ENCODE data around the gene SGK2. TPM values are rescaled to one million over a fixed set of nuclear protein-coding genes. Genes with fewer than 3 reads are reported as not detected.
A peak's percentile ranks its signal among the peaks of the same experiment; 100 is the strongest.

Gene SGK2
- total and polyA plus RNA-seq, 2 of the 13 experiments (the other 11 are each of a cell fraction or from before 2014, with no cell fraction given): 6.2 to 29.4 TPM

GRCh38 chr20:43558412-43559146, at the start of gene SGK2 (continued):
- no peak for TF ChIP-seq ZNF234 (CRISPR knock-in tag; conservative IDR thresholded peaks at IDR 0.05)
- TF ChIP-seq ZC3H13 (CRISPR knock-in tag; IDR thresholded peaks at IDR 0.05): 0 out of 2 replicates have a peak, but pooled peaks have one; percentile 39
- TF ChIP-seq, protein P1, sequence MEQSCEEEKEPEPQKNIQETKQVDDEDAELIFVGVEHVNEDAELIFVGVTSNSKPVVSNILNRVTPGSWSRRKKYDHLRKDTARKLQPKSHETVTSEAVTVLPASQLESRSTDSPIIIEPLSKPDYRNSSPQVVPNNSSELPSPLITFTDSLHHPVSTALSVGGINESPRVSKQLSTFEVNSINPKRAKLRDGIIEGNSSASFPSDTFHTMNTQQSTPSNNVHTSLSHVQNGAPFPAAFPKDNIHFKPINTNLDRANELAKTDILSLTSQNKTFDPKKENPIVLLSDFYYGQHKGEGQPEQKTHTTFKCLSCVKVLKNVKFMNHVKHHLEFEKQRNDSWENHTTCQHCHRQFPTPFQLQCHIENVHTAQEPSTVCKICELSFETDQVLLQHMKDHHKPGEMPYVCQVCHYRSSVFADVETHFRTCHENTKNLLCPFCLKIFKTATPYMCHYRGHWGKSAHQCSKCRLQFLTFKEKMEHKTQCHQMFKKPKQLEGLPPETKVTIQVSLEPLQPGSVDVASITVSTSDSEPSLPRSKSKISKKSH (CRISPR knock-in tag; IDR thresholded peaks at IDR 0.05; ENCODE audit: borderline replicate concordance): peak; percentile 37; the same call in 1 of the 2 replicates
- TF ChIP-seq SOX5 (CRISPR knock-in tag; IDR thresholded peaks at IDR 0.05; ENCODE audit: borderline replicate concordance): peak; percentile 57
- TF ChIP-seq FOXO1 (CRISPR knock-in tag; IDR thresholded peaks at IDR 0.05): peak; percentile 56; the same call in 1 of the 2 replicates
- TF ChIP-seq ZNF619 (CRISPR knock-in tag; IDR thresholded peaks at IDR 0.05): peak; percentile 95; the same call in 1 of the 2 replicates
- TF ChIP-seq ZNF543 (CRISPR knock-in tag; IDR thresholded peaks at IDR 0.05): 0 out of 2 replicates have a peak, but pooled peaks have one; percentile 7
- no peak; the same call in 1 of the 2 replicates for TF ChIP-seq NCOA1 (CRISPR knock-in tag; IDR thresholded peaks at IDR 0.05)
- TF ChIP-seq ZNF383 (CRISPR knock-in tag; IDR thresholded peaks at IDR 0.05; ENCODE audit: borderline replicate concordance): no peak; the same call in 1 of the 2 replicates
- peak; percentile 78; the same call in 1 of the 2 replicates for TF ChIP-seq ZSCAN31 (CRISPR knock-in tag; IDR thresholded peaks at IDR 0.05; ENCODE audit: low read depth)
- TF ChIP-seq, protein P2, sequence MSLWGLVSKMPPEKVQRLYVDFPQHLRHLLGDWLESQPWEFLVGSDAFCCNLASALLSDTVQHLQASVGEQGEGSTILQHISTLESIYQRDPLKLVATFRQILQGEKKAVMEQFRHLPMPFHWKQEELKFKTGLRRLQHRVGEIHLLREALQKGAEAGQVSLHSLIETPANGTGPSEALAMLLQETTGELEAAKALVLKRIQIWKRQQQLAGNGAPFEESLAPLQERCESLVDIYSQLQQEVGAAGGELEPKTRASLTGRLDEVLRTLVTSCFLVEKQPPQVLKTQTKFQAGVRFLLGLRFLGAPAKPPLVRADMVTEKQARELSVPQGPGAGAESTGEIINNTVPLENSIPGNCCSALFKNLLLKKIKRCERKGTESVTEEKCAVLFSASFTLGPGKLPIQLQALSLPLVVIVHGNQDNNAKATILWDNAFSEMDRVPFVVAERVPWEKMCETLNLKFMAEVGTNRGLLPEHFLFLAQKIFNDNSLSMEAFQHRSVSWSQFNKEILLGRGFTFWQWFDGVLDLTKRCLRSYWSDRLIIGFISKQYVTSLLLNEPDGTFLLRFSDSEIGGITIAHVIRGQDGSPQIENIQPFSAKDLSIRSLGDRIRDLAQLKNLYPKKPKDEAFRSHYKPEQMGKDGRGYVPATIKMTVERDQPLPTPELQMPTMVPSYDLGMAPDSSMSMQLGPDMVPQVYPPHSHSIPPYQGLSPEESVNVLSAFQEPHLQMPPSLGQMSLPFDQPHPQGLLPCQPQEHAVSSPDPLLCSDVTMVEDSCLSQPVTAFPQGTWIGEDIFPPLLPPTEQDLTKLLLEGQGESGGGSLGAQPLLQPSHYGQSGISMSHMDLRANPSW (CRISPR knock-in tag; IDR thresholded peaks at IDR 0.05; ENCODE audit: borderline replicate concordance): no peak; the same call in 1 of the 2 replicates
- TF ChIP-seq, protein P3, sequence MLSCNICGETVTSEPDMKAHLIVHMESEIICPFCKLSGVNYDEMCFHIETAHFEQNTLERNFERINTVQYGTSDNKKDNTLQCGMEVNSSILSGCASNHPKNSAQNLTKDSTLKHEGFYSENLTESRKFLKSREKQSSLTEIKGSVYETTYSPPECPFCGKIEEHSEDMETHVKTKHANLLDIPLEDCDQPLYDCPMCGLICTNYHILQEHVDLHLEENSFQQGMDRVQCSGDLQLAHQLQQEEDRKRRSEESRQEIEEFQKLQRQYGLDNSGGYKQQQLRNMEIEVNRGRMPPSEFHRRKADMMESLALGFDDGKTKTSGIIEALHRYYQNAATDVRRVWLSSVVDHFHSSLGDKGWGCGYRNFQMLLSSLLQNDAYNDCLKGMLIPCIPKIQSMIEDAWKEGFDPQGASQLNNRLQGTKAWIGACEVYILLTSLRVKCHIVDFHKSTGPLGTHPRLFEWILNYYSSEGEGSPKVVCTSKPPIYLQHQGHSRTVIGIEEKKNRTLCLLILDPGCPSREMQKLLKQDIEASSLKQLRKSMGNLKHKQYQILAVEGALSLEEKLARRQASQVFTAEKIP (CRISPR knock-in tag; IDR thresholded peaks at IDR 0.05; ENCODE audit: borderline replicate concordance): no peak
- TF ChIP-seq SALL1 (CRISPR knock-in tag; IDR thresholded peaks at IDR 0.05): peak; percentile 93
- no peak for TF ChIP-seq CCAR2 (optimal IDR thresholded peaks at IDR 0.05; ENCODE audit: low read depth, low read length)
- peak; percentile 62; the same call in 1 of the 2 replicates for TF ChIP-seq KDM5B (CRISPR knock-in tag; IDR thresholded peaks at IDR 0.05; ENCODE audit: borderline replicate concordance)
- no peak for TF ChIP-seq FOXK1 (CRISPR knock-in tag; IDR thresholded peaks at IDR 0.05; ENCODE audit: borderline replicate concordance, low read depth)
- TF ChIP-seq ESRRA (CRISPR knock-in tag; IDR thresholded peaks at IDR 0.05; ENCODE audit: low read depth): peak; percentile 65; the same call in 1 of the 2 replicates
- no peak for TF ChIP-seq ZNF841 (CRISPR knock-in tag; IDR thresholded peaks at IDR 0.05; ENCODE audit: borderline replicate concordance)
- no peak for TF ChIP-seq ZMAT5 (CRISPR knock-in tag; IDR thresholded peaks at IDR 0.05; ENCODE audit: borderline replicate concordance, low read depth)
- peak; percentile 81; the same call in 1 of the 2 replicates for TF ChIP-seq ZNF451 (CRISPR knock-in tag; IDR thresholded peaks at IDR 0.05)
- peak; percentile 19; the same call in 1 of the 2 replicates for TF ChIP-seq MXD1 (CRISPR knock-in tag; IDR thresholded peaks at IDR 0.05)
- TF ChIP-seq EEA1 (CRISPR knock-in tag; IDR thresholded peaks at IDR 0.05; ENCODE audit: borderline replicate concordance): no peak

Measured in HepG2 (cell line).